ENCODE results near the gene CEP192.
"Not testable (repeated sequence)": the region's sequence is repeated elsewhere in the genome, so short reads cannot be mapped to it uniquely, and the experiment has no call there.

CEP192 gene

GRCh38 chr18:13036622-13037320 is 45.6 kb downstream of the CEP192 start:
- no peak for DNase-seq

GRCh38 chr18:13039806-13040205 is 48.6 kb downstream of the CEP192 start:
- DNase-seq: no peak

- no peak for DNase-seq
Observed at GRCh38 chr18:13043066-13043465, 51.9 kb downstream of the CEP192 start.

GRCh38 chr18:13048061-13048595 is 57.0 kb downstream of the CEP192 start:
- DNase-seq: no peak

GRCh38 chr18:13051159-13051558 is 60.0 kb downstream of the CEP192 start:
- DNase-seq: no peak

- DNase-seq: no peak
Observed at GRCh38 chr18:13051950-13052349, 60.8 kb downstream of the CEP192 start.

- DNase-seq: no peak
Observed at GRCh38 chr18:13054336-13054735, 63.2 kb downstream of the CEP192 start.

GRCh38 chr18:13061630-13062189 is 70.5 kb downstream of the CEP192 start:
- no peak for DNase-seq

GRCh38 chr18:13067124-13067523 is 76.0 kb downstream of the CEP192 start:
- DNase-seq: no peak

- no peak for DNase-seq
Observed at GRCh38 chr18:13067966-13068365, 76.8 kb downstream of the CEP192 start.

GRCh38 chr18:13070460-13070859 is 79.3 kb downstream of the CEP192 start:
- no peak for DNase-seq

- no peak for DNase-seq
Observed at GRCh38 chr18:13076886-13077285, 85.7 kb downstream of the CEP192 start.

GRCh38 chr18:13077473-13077872 is 86.3 kb downstream of the CEP192 start:
- no peak for DNase-seq

GRCh38 chr18:13078065-13078464 is 86.9 kb downstream of the CEP192 start:
- not testable (repeated sequence) for DNase-seq

- DNase-seq: no peak
Observed at GRCh38 chr18:13086906-13087305, 95.7 kb downstream of the CEP192 start.

GRCh38 chr18:13095466-13095865 is 104.3 kb downstream of the CEP192 start:
- DNase-seq: no peak

- DNase-seq: no peak
Observed at GRCh38 chr18:13096232-13096631, 105.1 kb downstream of the CEP192 start.

- no peak for DNase-seq
Observed at GRCh38 chr18:13096719-13097118, 105.6 kb downstream of the CEP192 start.

GRCh38 chr18:13098104-13098503 is 106.9 kb downstream of the CEP192 start:
- DNase-seq: not testable (repeated sequence)

GRCh38 chr18:13099113-13099512 is 108.0 kb downstream of the CEP192 start:
- DNase-seq: no peak

- DNase-seq: no peak
Observed at GRCh38 chr18:13100942-13101658, 109.9 kb downstream of the CEP192 start.

GRCh38 chr18:13101659-13102197 is 110.6 kb downstream of the CEP192 start:
- DNase-seq: no peak

GRCh38 chr18:13103366-13103765 is 112.2 kb downstream of the CEP192 start:
- no peak for DNase-seq

GRCh38 chr18:13105059-13105458 is 113.9 kb downstream of the CEP192 start:
- DNase-seq: no peak
